Type B pancreatic cell (in vitro differentiated cells): ENCODE results near the gene GRIN2A. TPM values are rescaled to one million over a fixed set of nuclear protein-coding genes. Genes with fewer than 3 reads are reported as not detected.

Experiments
- DNase-seq: peaks from one replicate; pipeline ENCODE4 v3.0.0; 2021; ENCODE audit warnings: mixed read lengths; ENCODE audit not compliant: unreplicated experiment; ENCODE audit errors: extremely low spot score
- H3K27ac Mint-ChIP-seq: 2 replicates; pipeline ENCODE4 v1.8.0; 2021; ENCODE audit warnings: mild to moderate bottlenecking, mixed read lengths
- H3K27me3 Mint-ChIP-seq: 2 replicates; pipeline ENCODE4 v1.8.0; 2021; ENCODE audit warnings: mixed read lengths
- H3K36me3 Mint-ChIP-seq: 2 replicates; pipeline ENCODE4 v1.8.0; 2021; ENCODE audit warnings: mixed read lengths
- H3K4me1 Mint-ChIP-seq: one replicate; pipeline ENCODE4 v1.8.0; 2021; ENCODE audit warnings: mixed read lengths; ENCODE audit not compliant: unreplicated experiment
- H3K4me3 Mint-ChIP-seq: 2 replicates; pipeline ENCODE4 v1.8.0; 2021; ENCODE audit warnings: mild to moderate bottlenecking, mixed read lengths
- H3K9me3 Mint-ChIP-seq: 2 replicates; pipeline ENCODE4 v1.8.0; 2021; ENCODE audit warnings: mixed read lengths
- total RNA-seq: library from RNA; stranded (reverse); gene quantifications from 2 replicates; pipeline ENCODE4 v1.2.1, GENCODE V29; 2021; ENCODE audit warnings: low replicate concordance
- TF ChIP-seq, protein P1 (sequence below): fragments of 200-600 bp; sonication (generic); conservative IDR thresholded peaks from 2 replicates; pipeline ENCODE4 v1.5.0; 2021; ENCODE audit warnings: antibody characterized with exemption, mild to moderate bottlenecking

Gene GRIN2A
- total RNA-seq, 1 donor from 2014 or later: 7.1 TPM

DNA sequence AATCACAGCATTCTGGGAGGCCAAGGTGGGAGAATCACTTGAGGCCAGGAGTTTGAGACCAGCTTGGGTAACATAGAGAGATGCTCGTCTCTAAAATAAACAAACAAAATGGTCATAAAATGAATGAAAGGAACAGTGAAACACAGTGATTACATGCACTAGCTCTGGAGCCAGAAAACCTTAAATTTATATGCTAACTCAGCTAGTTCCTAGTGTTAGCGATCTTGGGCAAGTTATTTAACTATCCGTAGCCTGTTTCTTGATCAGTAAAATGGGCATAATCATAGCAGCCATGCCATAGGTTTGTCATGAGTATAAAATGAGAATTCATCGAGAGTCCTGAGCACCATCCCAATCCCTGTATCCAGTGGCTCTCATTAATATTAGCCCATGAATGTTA is 271.0 kb downstream of the GRIN2A start:
- Mint-ChIP-seq H3K4me1 (peaks cover 8% of the 10 kb centered on the region), H3K36me3 (no peaks in the 10 kb centered on the region), H3K27me3 (peaks cover 3% of the 10 kb centered on the region), H3K27ac (no peak overlapping the region), H3K4me3 (no peak overlapping the region), H3K9me3 (no peaks in the 10 kb centered on the region)
- TF ChIP-seq, protein P1, sequence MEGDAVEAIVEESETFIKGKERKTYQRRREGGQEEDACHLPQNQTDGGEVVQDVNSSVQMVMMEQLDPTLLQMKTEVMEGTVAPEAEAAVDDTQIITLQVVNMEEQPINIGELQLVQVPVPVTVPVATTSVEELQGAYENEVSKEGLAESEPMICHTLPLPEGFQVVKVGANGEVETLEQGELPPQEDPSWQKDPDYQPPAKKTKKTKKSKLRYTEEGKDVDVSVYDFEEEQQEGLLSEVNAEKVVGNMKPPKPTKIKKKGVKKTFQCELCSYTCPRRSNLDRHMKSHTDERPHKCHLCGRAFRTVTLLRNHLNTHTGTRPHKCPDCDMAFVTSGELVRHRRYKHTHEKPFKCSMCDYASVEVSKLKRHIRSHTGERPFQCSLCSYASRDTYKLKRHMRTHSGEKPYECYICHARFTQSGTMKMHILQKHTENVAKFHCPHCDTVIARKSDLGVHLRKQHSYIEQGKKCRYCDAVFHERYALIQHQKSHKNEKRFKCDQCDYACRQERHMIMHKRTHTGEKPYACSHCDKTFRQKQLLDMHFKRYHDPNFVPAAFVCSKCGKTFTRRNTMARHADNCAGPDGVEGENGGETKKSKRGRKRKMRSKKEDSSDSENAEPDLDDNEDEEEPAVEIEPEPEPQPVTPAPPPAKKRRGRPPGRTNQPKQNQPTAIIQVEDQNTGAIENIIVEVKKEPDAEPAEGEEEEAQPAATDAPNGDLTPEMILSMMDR: no peak
- no peak for DNase-seq

DNA sequence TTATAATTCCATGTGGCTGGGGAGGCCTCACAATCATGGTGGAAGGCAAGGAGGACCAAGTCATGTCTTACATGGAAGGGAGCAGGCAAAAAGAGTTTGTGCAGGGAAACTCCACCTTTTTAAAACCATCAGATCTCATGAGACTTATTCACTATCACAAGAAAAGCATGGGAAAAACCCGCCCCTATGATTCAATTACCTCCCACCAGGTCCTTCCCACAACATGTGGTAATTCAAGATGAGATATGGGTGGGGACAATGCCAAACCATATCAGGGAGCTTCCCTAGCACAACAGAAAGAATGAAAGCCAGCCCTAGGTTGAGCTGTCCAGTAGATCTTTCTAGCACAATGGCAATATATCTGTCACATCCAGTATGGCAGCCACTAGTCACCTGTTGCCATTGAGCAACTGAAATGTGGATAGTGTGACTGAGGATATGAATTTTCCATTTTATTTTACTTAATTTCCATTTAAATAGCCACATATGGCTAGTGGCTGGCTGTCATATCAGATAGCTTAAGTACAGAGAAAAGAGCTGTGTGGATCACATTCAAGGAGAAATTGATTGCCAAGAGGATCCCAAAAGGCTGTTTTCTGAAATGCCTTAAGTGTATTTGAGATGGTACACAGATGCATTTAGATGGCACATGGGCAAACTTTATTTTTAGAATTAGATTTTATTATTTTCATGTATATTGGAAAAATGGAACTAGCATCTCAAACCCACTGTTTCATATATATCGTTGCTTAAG is 273.0 kb downstream of the GRIN2A start:
- TF ChIP-seq, protein P1: no peak
- no peaks in the 10 kb centered on the region for H3K36me3 Mint-ChIP-seq
- H3K9me3 Mint-ChIP-seq: no peaks in the 10 kb centered on the region
- H3K4me1 Mint-ChIP-seq: peaks cover 4% of the 10 kb centered on the region
- no peak for DNase-seq
- no peak overlapping the region for H3K27ac Mint-ChIP-seq
- H3K4me3 Mint-ChIP-seq: no peak overlapping the region
- peaks cover 3% of the 10 kb centered on the region for H3K27me3 Mint-ChIP-seq

DNA sequence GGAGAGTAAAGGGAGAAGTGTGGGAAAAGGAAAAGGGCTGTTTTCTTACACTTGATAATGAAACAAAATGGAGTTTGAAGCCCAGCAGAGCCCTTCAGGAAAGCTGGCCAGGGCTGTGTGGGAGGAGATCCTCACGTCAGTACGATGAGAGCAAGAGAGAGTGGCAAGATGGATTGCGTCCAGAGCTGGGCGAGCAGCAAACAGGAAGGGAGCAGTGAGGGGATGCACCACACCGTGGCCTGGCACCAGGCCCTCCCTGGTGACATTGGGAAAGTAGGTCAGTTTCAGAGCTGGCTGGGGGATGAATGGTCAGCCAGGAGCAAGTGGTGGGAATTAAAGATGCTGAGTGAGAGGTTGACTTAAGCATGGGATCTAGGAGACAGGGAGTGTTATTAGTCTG is 273.6 kb downstream of the GRIN2A start:
- H3K9me3 Mint-ChIP-seq: no peaks in the 10 kb centered on the region
- peaks cover 4% of the 10 kb centered on the region for H3K4me1 Mint-ChIP-seq
- DNase-seq: no peak
- H3K27me3 Mint-ChIP-seq: peaks cover 3% of the 10 kb centered on the region
- no peak overlapping the region for H3K4me3 Mint-ChIP-seq
- TF ChIP-seq, protein P1: no peak
- H3K36me3 Mint-ChIP-seq: no peaks in the 10 kb centered on the region
- H3K27ac Mint-ChIP-seq: no peak overlapping the region

DNA sequence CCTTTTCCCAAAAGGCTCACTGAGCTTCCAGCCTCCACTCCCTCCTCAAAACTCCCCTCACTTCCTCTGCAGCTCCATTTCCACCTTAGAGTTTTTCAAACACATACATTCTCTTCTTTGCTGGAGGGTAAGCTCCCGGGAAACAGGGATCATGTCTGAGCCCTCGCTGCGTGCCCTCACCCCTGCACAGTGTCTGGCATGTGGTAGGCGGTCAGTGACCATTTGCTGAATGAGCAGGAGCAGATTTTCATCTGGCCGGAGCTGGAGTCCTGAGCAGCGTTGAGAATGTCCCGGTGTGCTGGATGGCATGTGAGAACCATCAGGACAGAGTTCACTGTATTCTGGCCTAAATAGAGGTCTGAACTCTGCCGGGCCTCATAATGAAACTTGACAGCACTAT is 274.5 kb downstream of the GRIN2A start:
- H3K36me3 Mint-ChIP-seq: no peaks in the 10 kb centered on the region
- H3K27ac Mint-ChIP-seq: no peak overlapping the region
- no peak overlapping the region for H3K4me3 Mint-ChIP-seq
- H3K9me3 Mint-ChIP-seq: no peaks in the 10 kb centered on the region
- H3K4me1 Mint-ChIP-seq: peaks cover 4% of the 10 kb centered on the region
- TF ChIP-seq, protein P1: no peak
- peaks cover 3% of the 10 kb centered on the region for H3K27me3 Mint-ChIP-seq
- no peak for DNase-seq

DNA sequence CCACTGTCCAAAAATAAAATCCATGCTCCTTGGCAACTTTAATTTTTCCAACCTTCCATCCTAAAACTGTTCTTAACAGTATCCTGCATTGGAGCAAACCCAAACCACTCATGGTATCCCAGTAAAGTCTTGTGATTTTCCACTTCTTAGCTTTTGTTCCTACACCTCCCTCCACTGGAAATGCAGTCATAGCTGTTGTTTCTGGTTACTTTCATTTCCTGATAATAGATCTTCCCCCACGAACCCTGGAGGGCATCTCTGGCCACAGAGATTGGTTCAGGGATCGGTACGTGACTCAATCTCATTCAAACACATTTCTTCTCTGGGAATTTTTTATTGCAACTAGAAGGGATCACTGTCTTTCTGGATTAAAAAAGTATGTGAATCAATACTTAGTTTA is 276.0 kb downstream of the GRIN2A start:
- TF ChIP-seq, protein P1: no peak
- Mint-ChIP-seq H3K9me3 (no peaks in the 10 kb centered on the region), H3K4me1 (peaks cover 4% of the 10 kb centered on the region), H3K27me3 (peaks cover 3% of the 10 kb centered on the region), H3K36me3 (no peaks in the 10 kb centered on the region), H3K4me3 (no peak overlapping the region), H3K27ac (no peak overlapping the region)
- DNase-seq: no peak

DNA sequence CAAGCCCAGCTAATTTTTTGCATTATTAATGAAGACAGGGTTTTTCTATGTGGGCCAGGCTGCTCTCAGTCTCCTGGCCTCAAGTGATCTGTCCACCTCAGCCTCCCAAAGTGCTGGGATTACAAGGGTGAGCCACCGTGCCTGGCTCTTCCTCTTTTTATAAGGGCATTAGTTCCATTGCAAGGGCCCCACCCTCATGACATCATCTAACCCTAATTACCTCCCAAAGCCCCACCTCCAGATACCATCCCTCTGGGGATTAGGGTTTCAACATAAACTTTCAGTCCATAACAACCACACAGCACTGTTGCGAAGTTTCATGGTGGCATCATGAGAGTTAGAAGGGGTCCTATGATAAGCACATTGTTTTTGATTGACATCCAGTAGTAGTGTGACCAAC is 277.7 kb downstream of the GRIN2A start:
- TF ChIP-seq, protein P1: no peak
- no peaks in the 10 kb centered on the region for H3K9me3 Mint-ChIP-seq
- no peak overlapping the region for H3K4me3 Mint-ChIP-seq
- H3K4me1 Mint-ChIP-seq: peaks cover 4% of the 10 kb centered on the region
- no peaks in the 10 kb centered on the region for H3K36me3 Mint-ChIP-seq
- no peak overlapping the region for H3K27ac Mint-ChIP-seq
- DNase-seq: no peak
- peaks cover 3% of the 10 kb centered on the region for H3K27me3 Mint-ChIP-seq
